GM12875 (cell line): ENCODE measurements around the gene CNTNAP2.
"Not testable (repeated sequence)": the region's sequence is repeated elsewhere in the genome, so short reads cannot be mapped to it uniquely, and the experiment has no call there.

Source experiments
- H3K4me3 ChIP-seq: one replicate; pipeline ENCODE4 v1.5.1; 2011; ENCODE audit warnings: low read depth, low read length, control low read depth
- CTCF ChIP-seq: IDR thresholded peaks from 2 replicates; pipeline ENCODE4 v1.5.1; 2011; ENCODE audit warnings: low read depth, mild to moderate bottlenecking, control low read depth, inconsistent platforms, low read length, moderate library complexity, borderline replicate concordance; ENCODE audit not compliant: insufficient read depth

The CNTNAP2 gene

GRCh38 chr7:148463210-148463609 is 2346.6 kb downstream of the CNTNAP2 start:
- H3K4me3 ChIP-seq = no peak overlapping the region
- TF ChIP-seq CTCF = no peak

- no peak for TF ChIP-seq CTCF
Observed at GRCh38 chr7:148464947-148465346, 2348.3 kb downstream of the CNTNAP2 start.

GRCh38 chr7:148465441-148465840 is 2348.8 kb downstream of the CNTNAP2 start:
- H3K4me3 ChIP-seq = not testable (repeated sequence)

More at GRCh38 chr7:148464947-148465346, 2348.3 kb downstream of the CNTNAP2 start:
- no peak overlapping the region for H3K4me3 ChIP-seq

GRCh38 chr7:148466120-148466519 is 2349.5 kb downstream of the CNTNAP2 start:
- TF ChIP-seq CTCF = no peak
- no peak overlapping the region for H3K4me3 ChIP-seq

GRCh38 chr7:148468700-148469098 is 2352.1 kb downstream of the CNTNAP2 start:
- TF ChIP-seq CTCF = no peak
- no peak overlapping the region for H3K4me3 ChIP-seq
